Measurements from ENCODE around the gene PI4KA.
"Not testable (repeated sequence)": the region's sequence is repeated elsewhere in the genome, so short reads cannot be mapped to it uniquely, and the experiment has no call there.

Gene PI4KA

GRCh38 chr22:20775342-20775895 lies 83.2 kb downstream of the PI4KA start:
- TF ChIP-seq, protein P1, sequence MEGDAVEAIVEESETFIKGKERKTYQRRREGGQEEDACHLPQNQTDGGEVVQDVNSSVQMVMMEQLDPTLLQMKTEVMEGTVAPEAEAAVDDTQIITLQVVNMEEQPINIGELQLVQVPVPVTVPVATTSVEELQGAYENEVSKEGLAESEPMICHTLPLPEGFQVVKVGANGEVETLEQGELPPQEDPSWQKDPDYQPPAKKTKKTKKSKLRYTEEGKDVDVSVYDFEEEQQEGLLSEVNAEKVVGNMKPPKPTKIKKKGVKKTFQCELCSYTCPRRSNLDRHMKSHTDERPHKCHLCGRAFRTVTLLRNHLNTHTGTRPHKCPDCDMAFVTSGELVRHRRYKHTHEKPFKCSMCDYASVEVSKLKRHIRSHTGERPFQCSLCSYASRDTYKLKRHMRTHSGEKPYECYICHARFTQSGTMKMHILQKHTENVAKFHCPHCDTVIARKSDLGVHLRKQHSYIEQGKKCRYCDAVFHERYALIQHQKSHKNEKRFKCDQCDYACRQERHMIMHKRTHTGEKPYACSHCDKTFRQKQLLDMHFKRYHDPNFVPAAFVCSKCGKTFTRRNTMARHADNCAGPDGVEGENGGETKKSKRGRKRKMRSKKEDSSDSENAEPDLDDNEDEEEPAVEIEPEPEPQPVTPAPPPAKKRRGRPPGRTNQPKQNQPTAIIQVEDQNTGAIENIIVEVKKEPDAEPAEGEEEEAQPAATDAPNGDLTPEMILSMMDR (conservative IDR thresholded peaks at IDR 0.05; ENCODE audit: low read length), result no peak
- H3K4me3 ChIP-seq (ENCODE audit: low read length), result no peak overlapping the region
- DNase-seq (ENCODE audit: low read depth), result no peak

DNA sequence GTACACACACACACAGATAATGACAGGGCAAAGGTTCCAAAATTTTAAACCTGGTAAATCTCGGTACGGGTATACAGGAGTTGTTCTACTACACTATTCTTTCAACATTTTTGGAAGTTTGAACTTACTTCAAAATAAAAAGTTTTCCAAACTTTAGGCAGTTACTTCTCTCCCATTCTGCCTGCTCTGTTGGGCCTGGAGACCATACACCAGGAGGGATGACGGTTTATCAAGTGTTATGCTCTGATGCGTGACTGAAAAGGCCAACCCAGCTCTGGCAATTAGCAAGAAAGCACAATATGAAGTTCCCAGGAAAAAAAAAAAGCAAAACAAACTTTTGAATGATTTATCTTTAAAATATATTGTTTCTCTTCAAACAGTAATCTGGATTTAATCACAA lies 83.7 kb downstream of the PI4KA start:
- no peak for DNase-seq (ENCODE audit: low read depth)
- no peak overlapping the region for H3K4me3 ChIP-seq (ENCODE audit: low read length)
- TF ChIP-seq, protein P1 (conservative IDR thresholded peaks at IDR 0.05; ENCODE audit: low read length), result no peak

- TF ChIP-seq, protein P1 (conservative IDR thresholded peaks at IDR 0.05; ENCODE audit: low read length), result no peak
- no peak for DNase-seq (ENCODE audit: low read depth)
- H3K4me3 ChIP-seq (ENCODE audit: low read length), result no peak within 1 kb of the TSS
These were observed 84.8 kb downstream of the PI4KA start, which contains the start of gene SERPIND1 for GRCh38 chr22:20773793-20774212. SERPIND1 (plus strand) TSS chr22:20774113; CDS start chr22:20779313, 5,200 bp downstream.

DNA sequence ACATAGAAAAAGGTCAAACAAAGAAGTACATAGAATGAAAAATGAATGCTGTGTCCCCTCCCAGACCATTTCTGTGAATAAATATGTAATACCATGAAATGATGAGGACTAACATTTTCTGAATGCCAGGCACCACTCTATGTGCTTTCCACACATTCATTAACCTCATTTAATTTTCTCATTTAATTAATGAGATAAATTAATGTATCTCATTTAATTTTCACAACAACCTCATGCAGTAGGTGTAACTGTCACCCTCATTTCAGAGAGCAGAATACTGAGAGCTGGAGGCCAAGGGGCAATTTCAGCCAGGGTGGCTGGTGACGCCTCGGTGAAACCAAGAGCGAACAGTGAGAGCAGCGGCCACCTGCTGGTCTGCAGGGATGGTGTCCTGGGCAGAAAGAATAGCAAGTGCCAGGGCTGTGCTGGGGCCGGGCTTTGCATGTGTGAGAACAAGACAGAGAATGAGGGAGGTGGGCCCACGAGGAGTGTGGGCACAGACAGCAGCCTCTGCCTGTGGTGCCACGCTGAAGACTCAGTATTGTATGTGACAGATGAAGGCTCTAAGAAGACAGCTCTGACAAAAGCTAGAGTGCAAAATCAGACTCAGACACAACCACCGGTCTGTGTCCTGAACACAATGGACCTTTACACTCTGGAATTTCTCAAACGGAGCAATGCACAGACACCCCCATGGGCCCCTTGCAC lies 86.5 kb downstream of the PI4KA start:
- DNase-seq (ENCODE audit: low read depth), result no peak
- TF ChIP-seq, protein P1 (conservative IDR thresholded peaks at IDR 0.05; ENCODE audit: low read length), result no peak

DNA sequence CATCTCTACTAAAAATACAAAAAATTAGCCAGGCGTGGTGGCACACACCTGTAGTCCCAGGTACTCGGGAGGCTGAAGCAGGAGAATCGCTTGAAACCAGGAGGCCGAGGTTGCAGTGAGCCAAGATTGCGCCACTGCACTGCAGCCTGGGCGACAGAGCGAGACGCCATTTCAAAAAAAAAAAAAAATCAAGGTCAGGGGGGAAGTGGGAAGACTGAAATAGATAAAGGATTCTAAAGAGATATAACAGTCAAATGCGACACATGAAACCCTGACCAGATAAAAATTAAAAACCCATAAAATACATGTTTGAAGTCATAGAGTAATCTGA lies 89.2 kb downstream of the PI4KA start:
- DNase-seq (ENCODE audit: low read depth); H3K4me3 ChIP-seq (ENCODE audit: low read length): not testable (repeated sequence)

More for the DNA sequence above, 86.5 kb downstream of the PI4KA start:
- H3K4me3 ChIP-seq (ENCODE audit: low read length), result no peak overlapping the region

DNA sequence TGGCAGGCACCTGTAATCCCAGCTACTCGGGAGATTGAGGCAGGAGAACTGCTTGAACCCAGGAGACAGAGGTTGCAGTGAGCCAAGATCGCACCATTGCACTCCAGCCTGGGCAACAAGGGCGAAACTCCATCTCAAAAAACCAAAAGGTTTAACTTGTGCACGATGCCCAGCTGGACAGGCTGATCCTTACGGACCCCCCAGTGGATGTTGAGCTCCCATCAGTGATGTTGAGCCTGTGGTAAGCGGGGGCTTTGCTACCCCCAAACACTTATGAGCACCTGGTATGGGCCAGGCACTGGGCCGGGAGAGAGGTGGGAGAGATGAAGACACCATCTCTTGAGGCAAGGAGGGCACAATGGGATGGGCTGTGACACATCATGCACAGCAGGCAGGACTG lies 92.1 kb downstream of the PI4KA start:
- TF ChIP-seq, protein P1 (conservative IDR thresholded peaks at IDR 0.05; ENCODE audit: low read length), result no peak

DNA sequence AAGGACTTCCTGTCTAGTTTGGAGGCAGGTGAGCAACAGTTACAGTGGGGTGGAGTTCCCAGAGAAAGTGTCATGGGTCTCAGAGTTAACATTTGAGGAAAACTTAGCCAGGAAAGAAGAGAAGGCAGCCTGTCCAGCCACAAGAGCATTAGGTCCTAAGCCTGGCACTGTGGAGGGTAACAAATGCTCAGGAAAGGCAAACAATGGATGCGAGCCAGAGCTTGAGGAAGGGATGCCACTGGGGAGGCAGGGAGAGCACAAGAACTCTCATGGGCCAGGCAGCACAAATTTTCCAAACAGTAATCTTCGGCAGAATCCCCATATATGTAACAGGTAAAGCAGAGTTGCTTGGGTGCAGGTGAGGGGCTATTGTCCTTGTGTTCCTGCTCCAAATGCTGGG lies 92.7 kb downstream of the PI4KA start:
- H3K4me3 ChIP-seq (ENCODE audit: low read length), result no peak overlapping the region
- DNase-seq (ENCODE audit: low read depth), result no peak
- TF ChIP-seq, protein P1 (conservative IDR thresholded peaks at IDR 0.05; ENCODE audit: low read length), result no peak

More for the DNA sequence above, 92.1 kb downstream of the PI4KA start:
- DNase-seq (ENCODE audit: low read depth), result no peak
- H3K4me3 ChIP-seq (ENCODE audit: low read length), result no peak overlapping the region

Data from AG10803 (cell line).